Activated effector memory CD4-positive, alpha-beta T cell treated with Interleukin-2 at 50 U/mL for 16 hours (primary cell): ENCODE measurements around the gene RD3L.

Experiments
- DNase-seq: peaks from one replicate; pipeline ENCODE4 v3.0.0-alpha.2; 2020

Gene RD3L

GRCh38 chr14:103892247-103892646, 50.1 kb downstream of the RD3L start:
- DNase-seq = no peak

- no peak for DNase-seq
These were observed 50.6 kb downstream of the RD3L start for GRCh38 chr14:103891667-103892215.

GRCh38 chr14:103890821-103891666, 51.3 kb downstream of the RD3L start:
- DNase-seq = no peak
